Erythroblast (primary cell): ENCODE data around the gene PYGO2.

ENCODE experiments used
- DNase-seq, 2 experiments: peaks; one replicate each; lab custom pipeline; 2025; lab: John Stamatoyannopoulos, UW
- GATA1 ChIP-seq: IDR thresholded peaks from 2 replicates; pipeline ENCODE4 v1.6.1; 2011; ENCODE audit warnings: low read depth, mild to moderate bottlenecking, control low read depth, low read length, moderate library complexity
- POLR2A ChIP-seq: IDR thresholded peaks from 2 replicates; pipeline ENCODE4 v1.6.1; 2011; ENCODE audit warnings: mild to moderate bottlenecking, low read length

Gene PYGO2

GRCh38 chr1:154975409-154976059 is 14.0 kb upstream of the PYGO2 start:
- DNase-seq = peak; percentile 73 to 83
- TF ChIP-seq GATA1 = no peak
- no peak for TF ChIP-seq POLR2A

- peak; percentile 91 for TF ChIP-seq POLR2A
- TF ChIP-seq GATA1 = no peak
- DNase-seq = peak; percentile 97 to 99
Observed at GRCh38 chr1:154974808-154975408, 13.3 kb upstream of the PYGO2 start.

- DNase-seq = peak; percentile 99 to 100
- TF ChIP-seq POLR2A = peak; percentile 97
- no peak for TF ChIP-seq GATA1
Observed at GRCh38 chr1:154974102-154974807, 12.7 kb upstream of the PYGO2 start, which contains the start of gene CKS1B. Gene CKS1B, plus strand, starts transcription at chr1:154974681. Its CDS starts 65 bp downstream, at chr1:154974746.

- peak; percentile 100 for DNase-seq
- TF ChIP-seq POLR2A (no peak), GATA1 (no peak)
Observed at GRCh38 chr1:154973344-154974101, 11.9 kb upstream of the PYGO2 start.

GRCh38 chr1:154972517-154973343 is 11.1 kb upstream of the PYGO2 start:
- TF ChIP-seq GATA1 (no peak), POLR2A (no peak)
- no peak for DNase-seq

GRCh38 chr1:154972213-154972516 is 10.6 kb upstream of the PYGO2 start:
- TF ChIP-seq GATA1 (no peak), POLR2A (no peak)
- no peak for DNase-seq

GRCh38 chr1:154971341-154971998 is 9.9 kb upstream of the PYGO2 start:
- TF ChIP-seq GATA1 (no peak), POLR2A (no peak)
- DNase-seq = peak; percentile 36 to 53

GRCh38 chr1:154970631-154971340 is 9.2 kb upstream of the PYGO2 start, which contains the start of gene SHC1:
Gene SHC1, minus strand, starts transcription at chr1:154970747. Its CDS starts 221 bp downstream, at chr1:154970526.
- peak; percentile 90 to 94 for DNase-seq
- TF ChIP-seq GATA1 (no peak), POLR2A (peak; percentile 85)

- DNase-seq = no peak
- TF ChIP-seq POLR2A = no peak
- no peak for TF ChIP-seq GATA1
Observed at GRCh38 chr1:154969860-154970452, 8.4 kb upstream of the PYGO2 start.

- no peak for TF ChIP-seq GATA1
- TF ChIP-seq POLR2A = no peak
Observed at GRCh38 chr1:154969246-154969645, 7.7 kb upstream of the PYGO2 start.

GRCh38 chr1:154968731-154969130 is 7.1 kb upstream of the PYGO2 start:
- TF ChIP-seq GATA1 (no peak), POLR2A (no peak)
- DNase-seq = no peak

More at GRCh38 chr1:154969246-154969645, 7.7 kb upstream of the PYGO2 start:
- no peak for DNase-seq
